AG08395 (cell line): ENCODE data around the gene RPL5.
A peak's percentile ranks its signal among the peaks of the same experiment; 100 is the strongest.
"Not testable (repeated sequence)": the region's sequence is repeated elsewhere in the genome, so short reads cannot be mapped to it uniquely, and the experiment has no call there.

Source experiments
- DNase-seq: peaks from one replicate; pipeline ENCODE4 v3.0.0; 2012; ENCODE audit warnings: mixed read lengths, low spot score

Gene RPL5

GRCh38 chr1:92831762-92832536, at the start of gene RPL5:
Gene RPL5 (plus strand): TSS chr1:92832040. CDS start chr1:92832115, 75 bp downstream.
- DNase-seq: peak; percentile 99

- not testable (repeated sequence) for DNase-seq
Measured at GRCh38 chr1:92783550-92783949, 48.3 kb upstream of the RPL5 start.

- DNase-seq: peak; percentile 34
Measured at GRCh38 chr1:92784021-92784638, 47.7 kb upstream of the RPL5 start.

GRCh38 chr1:92784639-92785500, 47.0 kb upstream of the RPL5 start, which contains the start of gene EVI5:
Gene EVI5 (minus strand): TSS chr1:92785108. CDS start chr1:92736546, 48,562 bp downstream.
- DNase-seq: peak; percentile 94

GRCh38 chr1:92786111-92786901, 45.5 kb upstream of the RPL5 start:
- DNase-seq: no peak

- DNase-seq: no peak
Measured at GRCh38 chr1:92790081-92790480, 41.8 kb upstream of the RPL5 start.

GRCh38 chr1:92790867-92791266, 41.0 kb upstream of the RPL5 start:
- no peak for DNase-seq

GRCh38 chr1:92791487-92792066, 40.3 kb upstream of the RPL5 start:
- no peak for DNase-seq

GRCh38 chr1:92792340-92792782, 39.5 kb upstream of the RPL5 start:
- no peak for DNase-seq

- DNase-seq: no peak
Measured at GRCh38 chr1:92795166-92795565, 36.7 kb upstream of the RPL5 start.

- no peak for DNase-seq
Measured at GRCh38 chr1:92797297-92797696, 34.5 kb upstream of the RPL5 start.

GRCh38 chr1:92797961-92798360, 33.9 kb upstream of the RPL5 start:
- no peak for DNase-seq

GRCh38 chr1:92803140-92803887, 28.5 kb upstream of the RPL5 start:
- DNase-seq: no peak

- DNase-seq: peak; percentile 77
Measured at GRCh38 chr1:92804721-92805201, 27.1 kb upstream of the RPL5 start.

GRCh38 chr1:92805216-92805615, 26.6 kb upstream of the RPL5 start:
- no peak for DNase-seq

- DNase-seq: no peak
Measured at GRCh38 chr1:92808381-92808780, 23.5 kb upstream of the RPL5 start.

GRCh38 chr1:92816732-92817131, 15.1 kb upstream of the RPL5 start:
- no peak for DNase-seq

- DNase-seq: no peak
Measured at GRCh38 chr1:92817137-92817697, 14.6 kb upstream of the RPL5 start.

GRCh38 chr1:92817986-92818764, 13.7 kb upstream of the RPL5 start:
- DNase-seq: peak; percentile 60
